SU-DHL-6 (cell line): Measurements from ENCODE around the gene MAD2L1BP.

Experiments
- H2AFZ ChIP-seq: fragments of 200-600 bp; sonication (generic); 2 replicates; pipeline ENCODE4 v1.6.1; 2014; ENCODE audit warnings: low read depth, mild to moderate bottlenecking, moderate library complexity, mixed read lengths, antibody characterized with exemption, low read length; ENCODE audit not compliant: severe bottlenecking
- H3F3A ChIP-seq: fragments of 200-600 bp; shearing (Covaris generic); 2 replicates; pipeline ENCODE4 v1.6.0; 2016; ENCODE audit warnings: antibody characterized with exemption, mild to moderate bottlenecking; ENCODE audit not compliant: insufficient read depth
- H3K27ac ChIP-seq: fragments of 200-600 bp; sonication (generic); 2 replicates; pipeline ENCODE4 v1.5.1; 2016; ENCODE audit warnings: low read depth, mild to moderate bottlenecking, low read length, moderate library complexity, mixed read lengths
- H3K27me3 ChIP-seq: fragments of 200-600 bp; sonication (generic), shearing (Covaris generic); 2 replicates; pipeline ENCODE4 v1.6.0; 2014; ENCODE audit warnings: mild to moderate bottlenecking, low read length
- H3K36me3 ChIP-seq: fragments of 200-600 bp; sonication (generic); 2 replicates; pipeline ENCODE4 v1.6.1; 2014; ENCODE audit warnings: mild to moderate bottlenecking, low read length, mixed read lengths
- H3K4me2 ChIP-seq: fragments of 300-600, 200-600 bp; shearing (Covaris generic), sonication (generic); 2 replicates; pipeline ENCODE4 v1.6.0; 2014; ENCODE audit warnings: low read length, low read depth, mild to moderate bottlenecking; ENCODE audit not compliant: poor library complexity, severe bottlenecking
- H3K4me3 ChIP-seq: fragments of 200-600 bp; sonication (generic); 2 replicates; pipeline ENCODE4 v1.5.1; 2014; ENCODE audit warnings: antibody characterized with exemption, low read length, mild to moderate bottlenecking, mixed read lengths; ENCODE audit not compliant: insufficient read depth, poor library complexity, severe bottlenecking
- H3K79me2 ChIP-seq: fragments of 200-600 bp; sonication (generic); 2 replicates; pipeline ENCODE4 v1.6.1; 2014; ENCODE audit warnings: mild to moderate bottlenecking, low read length, moderate library complexity; ENCODE audit not compliant: insufficient read depth
- H3K9ac ChIP-seq: fragments of 200-600 bp; sonication (generic); 2 replicates; pipeline ENCODE4 v1.7.0; 2014; ENCODE audit warnings: mild to moderate bottlenecking, low read length
- H3K9me2 ChIP-seq: fragments of 200-600 bp; sonication (generic); replicated peaks from 2 replicates; pipeline ENCODE4 v1.6.1; 2014; ENCODE audit warnings: low read length; ENCODE audit not compliant: insufficient read depth
- H3K9me3 ChIP-seq: fragments of 200-600 bp; sonication (generic); 2 replicates; pipeline ENCODE4 v1.6.1; 2014; ENCODE audit warnings: low read length, mixed read lengths; ENCODE audit not compliant: insufficient read depth
- H4K20me1 ChIP-seq: fragments of 200-600 bp; sonication (generic); 2 replicates; pipeline ENCODE4 v1.6.1; 2014; ENCODE audit warnings: low read depth, mild to moderate bottlenecking, antibody characterized with exemption, low read length, moderate library complexity, mixed read lengths
- EZH2phosphoT487 ChIP-seq: fragments of 200-600 bp; sonication (generic), shearing (Covaris generic); conservative IDR thresholded peaks from 2 replicates; pipeline ENCODE4 v1.6.1; 2018; ENCODE audit warnings: mild to moderate bottlenecking, antibody characterized with exemption, low read length, moderate library complexity, mixed read lengths
- TF ChIP-seq, protein P1 (sequence below): fragments of 200-600 bp; sonication (generic); IDR thresholded peaks from one replicate; pipeline ENCODE4 v1.5.1; 2017; ENCODE audit warnings: antibody characterized with exemption, mild to moderate bottlenecking, low read length, moderate library complexity; ENCODE audit not compliant: insufficient read depth, poor library complexity, severe bottlenecking

MAD2L1BP gene

DNA sequence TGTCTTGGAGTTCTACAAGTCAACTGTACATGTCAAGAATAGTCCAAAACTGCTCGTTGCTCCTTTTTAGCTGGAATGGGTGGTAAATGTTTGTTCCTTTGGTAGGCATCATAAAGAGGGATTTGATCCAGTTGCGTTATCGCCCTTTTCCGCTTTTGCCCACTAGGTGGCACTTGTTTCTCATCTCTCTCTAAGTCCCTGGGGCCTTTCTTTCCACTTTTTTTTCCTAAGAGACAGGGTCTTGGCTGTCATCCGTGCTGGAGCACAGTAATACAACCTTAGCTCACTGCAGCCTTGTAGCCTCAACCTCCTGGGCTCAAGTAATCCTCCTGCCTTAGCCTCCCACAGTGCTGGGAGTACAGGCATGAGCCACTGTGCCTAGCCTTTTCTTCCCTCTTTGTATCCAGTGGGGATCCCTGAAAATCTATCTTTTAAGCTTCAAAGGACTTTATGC lies 27.3 kb upstream of the MAD2L1BP start:
- TF ChIP-seq, protein P1, sequence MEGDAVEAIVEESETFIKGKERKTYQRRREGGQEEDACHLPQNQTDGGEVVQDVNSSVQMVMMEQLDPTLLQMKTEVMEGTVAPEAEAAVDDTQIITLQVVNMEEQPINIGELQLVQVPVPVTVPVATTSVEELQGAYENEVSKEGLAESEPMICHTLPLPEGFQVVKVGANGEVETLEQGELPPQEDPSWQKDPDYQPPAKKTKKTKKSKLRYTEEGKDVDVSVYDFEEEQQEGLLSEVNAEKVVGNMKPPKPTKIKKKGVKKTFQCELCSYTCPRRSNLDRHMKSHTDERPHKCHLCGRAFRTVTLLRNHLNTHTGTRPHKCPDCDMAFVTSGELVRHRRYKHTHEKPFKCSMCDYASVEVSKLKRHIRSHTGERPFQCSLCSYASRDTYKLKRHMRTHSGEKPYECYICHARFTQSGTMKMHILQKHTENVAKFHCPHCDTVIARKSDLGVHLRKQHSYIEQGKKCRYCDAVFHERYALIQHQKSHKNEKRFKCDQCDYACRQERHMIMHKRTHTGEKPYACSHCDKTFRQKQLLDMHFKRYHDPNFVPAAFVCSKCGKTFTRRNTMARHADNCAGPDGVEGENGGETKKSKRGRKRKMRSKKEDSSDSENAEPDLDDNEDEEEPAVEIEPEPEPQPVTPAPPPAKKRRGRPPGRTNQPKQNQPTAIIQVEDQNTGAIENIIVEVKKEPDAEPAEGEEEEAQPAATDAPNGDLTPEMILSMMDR: peak; percentile 98
- TF ChIP-seq EZH2phosphoT487: no peak
- H3K79me2 ChIP-seq: peaks cover 9% of the 10 kb centered on the region; the same call in 1 of the 2 replicates
- no peak overlapping the region for H3K27ac ChIP-seq
- no peak overlapping the region for H3K9ac ChIP-seq
- no peaks in the 10 kb centered on the region for H3K27me3 ChIP-seq
- no peaks in the 10 kb centered on the region for H3K9me2 ChIP-seq
- no peak overlapping the region for H3K4me2 ChIP-seq
- no peak overlapping the region for H2AFZ ChIP-seq
- no peaks in the 10 kb centered on the region for H3K9me3 ChIP-seq
- peaks cover 63% of the 10 kb centered on the region for H3F3A ChIP-seq
- H3K36me3 ChIP-seq: peaks cover 75% of the 10 kb centered on the region
- H3K4me3 ChIP-seq: no peak overlapping the region
- H4K20me1 ChIP-seq: no peaks in the 10 kb centered on the region

DNA sequence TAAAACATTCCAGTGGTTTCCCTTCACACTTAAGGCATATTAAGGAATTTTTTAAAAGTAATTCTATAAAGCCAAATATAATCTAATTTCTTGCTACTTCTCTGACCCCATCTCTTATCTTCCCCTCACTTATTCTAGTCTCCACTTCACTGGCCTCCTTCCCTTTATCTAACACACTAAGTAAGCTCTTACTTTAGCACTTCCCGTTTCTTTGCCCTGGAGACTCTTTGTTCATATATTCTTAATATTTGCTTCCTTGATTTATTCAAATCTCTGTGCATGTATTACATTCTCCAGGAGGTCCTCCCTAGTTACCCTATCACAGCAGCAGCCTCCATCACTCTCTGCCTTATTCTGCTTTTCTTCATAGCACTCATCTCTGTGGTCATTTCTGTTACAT lies 26.8 kb upstream of the MAD2L1BP start:
- Histone ChIP-seq H3K27me3 (no peaks in the 10 kb centered on the region), H2AFZ (no peak overlapping the region), H3K9me3 (no peaks in the 10 kb centered on the region), H3K9me2 (no peaks in the 10 kb centered on the region), H3K36me3 (peaks cover 75% of the 10 kb centered on the region), H3K4me2 (no peak overlapping the region), H3K79me2 (peaks cover 9% of the 10 kb centered on the region; the same call in 1 of the 2 replicates), H4K20me1 (no peaks in the 10 kb centered on the region), H3K4me3 (no peak overlapping the region), H3K9ac (no peak overlapping the region), H3K27ac (no peak overlapping the region), H3F3A (peaks cover 64% of the 10 kb centered on the region)
- TF ChIP-seq, protein P1: no peak
- no peak for TF ChIP-seq EZH2phosphoT487

DNA sequence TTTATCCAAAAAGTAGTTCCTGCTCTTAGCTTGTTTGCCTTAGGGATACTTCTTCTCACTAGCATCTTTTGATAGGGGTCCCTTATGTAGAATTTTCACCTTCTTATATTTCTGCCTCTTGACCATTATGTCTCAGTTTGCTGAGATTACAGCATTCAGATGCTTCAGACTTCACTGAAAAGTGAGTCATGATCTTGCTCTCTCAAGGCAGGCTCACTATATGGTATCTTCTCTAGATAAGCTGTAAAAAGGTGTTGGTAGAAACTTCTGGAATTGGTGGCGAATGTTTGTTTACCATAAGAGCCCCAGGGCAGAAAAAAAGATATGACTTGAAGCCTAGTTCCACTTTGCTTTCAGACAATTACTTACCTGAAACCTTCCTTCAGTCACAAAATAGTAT lies 26.2 kb upstream of the MAD2L1BP start:
- Histone ChIP-seq H4K20me1 (no peaks in the 10 kb centered on the region), H3K9me2 (no peaks in the 10 kb centered on the region), H2AFZ (no peak overlapping the region), H3K4me3 (no peak overlapping the region), H3K27me3 (no peaks in the 10 kb centered on the region), H3K4me2 (no peak overlapping the region), H3F3A (peaks cover 58% of the 10 kb centered on the region), H3K79me2 (peaks cover 9% of the 10 kb centered on the region; the same call in 1 of the 2 replicates), H3K9me3 (no peaks in the 10 kb centered on the region), H3K9ac (no peak overlapping the region), H3K27ac (no peak overlapping the region), H3K36me3 (peaks cover 75% of the 10 kb centered on the region)
- TF ChIP-seq, protein P1: no peak
- TF ChIP-seq EZH2phosphoT487: no peak
